Liver (tissue), 9 donors: Measurements from ENCODE around the gene MCTP2. TPM values are rescaled to one million over a fixed set of nuclear protein-coding genes. Genes with fewer than 3 reads are reported as not detected.

Source experiments
- DNase-seq: peaks from one replicate; pipeline ENCODE4 v3.0.0-alpha.2; 2017; ENCODE audit warnings: low spot score
- H3K27ac ChIP-seq, 2 donors: one replicate each; pipeline ENCODE4 v1.7.0; 2013; ENCODE audit warnings: inconsistent platforms in 2 of 2, low read length in 2 of 2, control low read depth in 1 of 2, low read depth in 1 of 2, mild to moderate bottlenecking in 1 of 2
- H3K27me3 ChIP-seq, 4 donors: one replicate each; pipeline versions ENCODE4 v1.6.1 to v1.7.0; 2013; ENCODE audit warnings: low read length in 3 of 4, inconsistent platforms in 1 of 4, mild to moderate bottlenecking in 1 of 4, moderate library complexity in 1 of 4; ENCODE audit not compliant: control insufficient read depth in 4 of 4, insufficient read depth in 4 of 4
- H3K36me3 ChIP-seq, 4 donors: one replicate each; pipeline versions ENCODE4 v1.6.1 to v1.7.0; 2013; ENCODE audit warnings: low read length in 3 of 4, mild to moderate bottlenecking in 3 of 4, low read depth in 1 of 4, moderate library complexity in 1 of 4; ENCODE audit not compliant: control insufficient read depth in 4 of 4, insufficient read depth in 3 of 4
- H3K4me1 ChIP-seq, 4 donors: one replicate each; pipeline versions ENCODE4 v1.6.1 to v1.7.0; 2013; ENCODE audit warnings: low read length in 3 of 4, mild to moderate bottlenecking in 3 of 4, moderate library complexity in 1 of 4; ENCODE audit not compliant: control insufficient read depth in 4 of 4, insufficient read depth in 4 of 4
- H3K4me3 ChIP-seq, 3 donors: one replicate each; pipeline versions ENCODE4 v1.6.1 to v1.7.0; 2013; ENCODE audit warnings: low read length in 3 of 3, control low read depth in 1 of 3, low read depth in 1 of 3, mild to moderate bottlenecking in 1 of 3
- H3K9ac ChIP-seq, 2 donors: one replicate each; pipeline ENCODE4 v1.7.0; 2013; ENCODE audit warnings: low read length in 2 of 2, mild to moderate bottlenecking in 2 of 2, moderate library complexity in 2 of 2, control low read depth in 1 of 2, low read depth in 1 of 2
- H3K9me3 ChIP-seq, 4 donors: one replicate each; pipeline versions ENCODE4 v1.6.1 to v1.7.0; 2013; ENCODE audit warnings: low read length in 3 of 4; ENCODE audit not compliant: control insufficient read depth in 4 of 4
- ATF3 ChIP-seq: IDR thresholded peaks from 2 replicates; pipeline ENCODE4 v1.6.1; 2016; ENCODE audit warnings: antibody characterized with exemption
- CTCF ChIP-seq: fragments of 150-350 bp; IDR thresholded peaks from 2 replicates; pipeline ENCODE4 v1.5.1; 2017; ENCODE audit warnings: improper control_type of control experiment, low read depth, low read length; ENCODE audit not compliant: missing input control
- EGR1 ChIP-seq, 2 donors: IDR thresholded peaks; 2 replicates each; pipeline ENCODE4 v1.6.1; 2016 to 2018; ENCODE audit warnings: antibody characterized with exemption in 2 of 2, low read depth in 2 of 2
- FOXA2 ChIP-seq: IDR thresholded peaks from 2 replicates; pipeline ENCODE4 v1.6.1; 2016; ENCODE audit warnings: antibody characterized with exemption
- HNF4G ChIP-seq: IDR thresholded peaks from 2 replicates; pipeline ENCODE4 v1.6.1; 2016; ENCODE audit warnings: antibody characterized with exemption
- JUND ChIP-seq, 2 donors: IDR thresholded peaks; 2 replicates each; pipeline ENCODE4 v1.6.1; 2016; ENCODE audit warnings: antibody characterized with exemption in 2 of 2
- MAX ChIP-seq: IDR thresholded peaks from 2 replicates; pipeline ENCODE4 v1.6.1; 2016; ENCODE audit warnings: antibody characterized with exemption
- NR2F2 ChIP-seq: IDR thresholded peaks from 2 replicates; pipeline ENCODE4 v1.6.1; 2016; ENCODE audit warnings: antibody characterized with exemption
- RAD21 ChIP-seq, 2 donors: IDR thresholded peaks; 2 replicates each; pipeline ENCODE4 v1.6.1; 2016; ENCODE audit warnings: antibody characterized with exemption in 2 of 2, mild to moderate bottlenecking in 2 of 2
- RXRA ChIP-seq, 2 donors: IDR thresholded peaks; 2 replicates each; pipeline ENCODE4 v1.6.1; 2017 to 2018; ENCODE audit warnings: antibody characterized with exemption in 2 of 2, mild to moderate bottlenecking in 1 of 2
- SP1 ChIP-seq: IDR thresholded peaks from 2 replicates; pipeline ENCODE4 v1.6.1; 2018; ENCODE audit warnings: antibody characterized with exemption, mild to moderate bottlenecking
- YY1 ChIP-seq: IDR thresholded peaks from 2 replicates; pipeline ENCODE4 v1.6.1; 2016; ENCODE audit warnings: antibody characterized with exemption, mild to moderate bottlenecking
- WGBS: extraction: QIAGEN DNeasy Blood & Tissue Kit; methylation state at CpG from one replicate; pipeline ENCODE4 v1.1.7; 2013; 5-methylcytosine and 5-hydroxymethylcytosine counted together
- polyA plus RNA-seq, 2 donors: library from polyadenylated mRNA; stranded (reverse) in 1 of 2; unstranded in 1 of 2; fragments of 200-250 nt in 1 of 2; fragments of >200 nt in 1 of 2; fragmentation: Nextera tagmentation in 1 of 2; extraction: Ambion mirVana in 1 of 2; gene quantifications; one replicate each; pipeline versions ENCODE4 v1.2.1 to v1.2.3, GENCODE V29; 2013 to 2015
- total RNA-seq, 2 donors: library from RNA; depleted of rRNA; stranded (reverse); fragments of >200 nt; gene quantifications; one replicate each; pipeline ENCODE4 v1.2.3, GENCODE V29; 2014
- TF ChIP-seq, protein P1 (sequence below): IDR thresholded peaks from 2 replicates; pipeline ENCODE4 v1.6.1; 2016; ENCODE audit warnings: antibody characterized with exemption
- TF ChIP-seq, protein P2 (sequence below): IDR thresholded peaks from 2 replicates; pipeline ENCODE4 v1.6.1; 2016; ENCODE audit warnings: antibody characterized with exemption, mild to moderate bottlenecking
- donor health status: healthy.
- donor health status: healthy.
- donor health status: healthy.
- donor health status: healthy.
- donor health status: healthy.

Gene MCTP2
- total and polyA plus RNA-seq, 4 donors, result 0.43 to 9.9 (median 3.5) TPM

- 76% methylated on average over 1 of the region's 1 CpG for WGBS
- H3K36me3 ChIP-seq, result no peaks in the 10 kb centered on the region
- no peak overlapping the region for H3K4me3 ChIP-seq
- TF ChIP-seq, protein P1, sequence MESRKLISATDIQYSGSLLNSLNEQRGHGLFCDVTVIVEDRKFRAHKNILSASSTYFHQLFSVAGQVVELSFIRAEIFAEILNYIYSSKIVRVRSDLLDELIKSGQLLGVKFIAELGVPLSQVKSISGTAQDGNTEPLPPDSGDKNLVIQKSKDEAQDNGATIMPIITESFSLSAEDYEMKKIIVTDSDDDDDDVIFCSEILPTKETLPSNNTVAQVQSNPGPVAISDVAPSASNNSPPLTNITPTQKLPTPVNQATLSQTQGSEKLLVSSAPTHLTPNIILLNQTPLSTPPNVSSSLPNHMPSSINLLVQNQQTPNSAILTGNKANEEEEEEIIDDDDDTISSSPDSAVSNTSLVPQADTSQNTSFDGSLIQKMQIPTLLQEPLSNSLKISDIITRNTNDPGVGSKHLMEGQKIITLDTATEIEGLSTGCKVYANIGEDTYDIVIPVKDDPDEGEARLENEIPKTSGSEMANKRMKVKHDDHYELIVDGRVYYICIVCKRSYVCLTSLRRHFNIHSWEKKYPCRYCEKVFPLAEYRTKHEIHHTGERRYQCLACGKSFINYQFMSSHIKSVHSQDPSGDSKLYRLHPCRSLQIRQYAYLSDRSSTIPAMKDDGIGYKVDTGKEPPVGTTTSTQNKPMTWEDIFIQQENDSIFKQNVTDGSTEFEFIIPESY, result no peak
- H3K9ac ChIP-seq, result no peak overlapping the region
- no peaks in the 10 kb centered on the region for H3K9me3 ChIP-seq
- no peaks in the 10 kb centered on the region for H3K4me1 ChIP-seq
- no peaks in the 10 kb centered on the region for H3K27me3 ChIP-seq
- no peak overlapping the region for H3K27ac ChIP-seq
- DNase-seq, result no peak
Measured at GRCh38 chr15:94273826-94274225, 42.5 kb downstream of the MCTP2 start.

GRCh38 chr15:94274745-94275144 is 43.4 kb downstream of the MCTP2 start:
- H3K9ac ChIP-seq, result no peak overlapping the region
- H3K4me3 ChIP-seq, result no peak overlapping the region
- H3K27me3 ChIP-seq, result no peaks in the 10 kb centered on the region
- TF ChIP-seq RAD21 (IDR thresholded peaks at IDR 0.05) (no peak), YY1 (no peak), RXRA (IDR thresholded peaks at IDR 0.05) (no peak), NR2F2 (no peak), JUND (IDR thresholded peaks at IDR 0.05) (no peak), ATF3 (no peak), CTCF (no peak), HNF4G (no peak), EGR1 (IDR thresholded peaks at IDR 0.05; ENCODE audit: low read depth in 2 of 2) (no peak), SP1 (no peak), FOXA2 (no peak), MAX (no peak)
- TF ChIP-seq, protein P2, sequence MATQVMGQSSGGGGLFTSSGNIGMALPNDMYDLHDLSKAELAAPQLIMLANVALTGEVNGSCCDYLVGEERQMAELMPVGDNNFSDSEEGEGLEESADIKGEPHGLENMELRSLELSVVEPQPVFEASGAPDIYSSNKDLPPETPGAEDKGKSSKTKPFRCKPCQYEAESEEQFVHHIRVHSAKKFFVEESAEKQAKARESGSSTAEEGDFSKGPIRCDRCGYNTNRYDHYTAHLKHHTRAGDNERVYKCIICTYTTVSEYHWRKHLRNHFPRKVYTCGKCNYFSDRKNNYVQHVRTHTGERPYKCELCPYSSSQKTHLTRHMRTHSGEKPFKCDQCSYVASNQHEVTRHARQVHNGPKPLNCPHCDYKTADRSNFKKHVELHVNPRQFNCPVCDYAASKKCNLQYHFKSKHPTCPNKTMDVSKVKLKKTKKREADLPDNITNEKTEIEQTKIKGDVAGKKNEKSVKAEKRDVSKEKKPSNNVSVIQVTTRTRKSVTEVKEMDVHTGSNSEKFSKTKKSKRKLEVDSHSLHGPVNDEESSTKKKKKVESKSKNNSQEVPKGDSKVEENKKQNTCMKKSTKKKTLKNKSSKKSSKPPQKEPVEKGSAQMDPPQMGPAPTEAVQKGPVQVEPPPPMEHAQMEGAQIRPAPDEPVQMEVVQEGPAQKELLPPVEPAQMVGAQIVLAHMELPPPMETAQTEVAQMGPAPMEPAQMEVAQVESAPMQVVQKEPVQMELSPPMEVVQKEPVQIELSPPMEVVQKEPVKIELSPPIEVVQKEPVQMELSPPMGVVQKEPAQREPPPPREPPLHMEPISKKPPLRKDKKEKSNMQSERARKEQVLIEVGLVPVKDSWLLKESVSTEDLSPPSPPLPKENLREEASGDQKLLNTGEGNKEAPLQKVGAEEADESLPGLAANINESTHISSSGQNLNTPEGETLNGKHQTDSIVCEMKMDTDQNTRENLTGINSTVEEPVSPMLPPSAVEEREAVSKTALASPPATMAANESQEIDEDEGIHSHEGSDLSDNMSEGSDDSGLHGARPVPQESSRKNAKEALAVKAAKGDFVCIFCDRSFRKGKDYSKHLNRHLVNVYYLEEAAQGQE, result no peak
- TF ChIP-seq, protein P1, result no peak
- WGBS, result 88% methylated on average over 1 of the region's 1 CpG
- H3K36me3 ChIP-seq, result no peaks in the 10 kb centered on the region
- no peak overlapping the region for H3K27ac ChIP-seq
- no peaks in the 10 kb centered on the region for H3K9me3 ChIP-seq
- no peak for DNase-seq
- no peaks in the 10 kb centered on the region for H3K4me1 ChIP-seq
